ENCODE results near the gene PTMS. TPM values are rescaled to one million over a fixed set of nuclear protein-coding genes. Genes with fewer than 3 reads are reported as not detected.

The PTMS gene
- total and polyA plus RNA-seq, 2 of the 13 experiments (the other 11 are each of a cell fraction or from before 2014, with no cell fraction given), result 40.5 to 82.4 TPM

DNA sequence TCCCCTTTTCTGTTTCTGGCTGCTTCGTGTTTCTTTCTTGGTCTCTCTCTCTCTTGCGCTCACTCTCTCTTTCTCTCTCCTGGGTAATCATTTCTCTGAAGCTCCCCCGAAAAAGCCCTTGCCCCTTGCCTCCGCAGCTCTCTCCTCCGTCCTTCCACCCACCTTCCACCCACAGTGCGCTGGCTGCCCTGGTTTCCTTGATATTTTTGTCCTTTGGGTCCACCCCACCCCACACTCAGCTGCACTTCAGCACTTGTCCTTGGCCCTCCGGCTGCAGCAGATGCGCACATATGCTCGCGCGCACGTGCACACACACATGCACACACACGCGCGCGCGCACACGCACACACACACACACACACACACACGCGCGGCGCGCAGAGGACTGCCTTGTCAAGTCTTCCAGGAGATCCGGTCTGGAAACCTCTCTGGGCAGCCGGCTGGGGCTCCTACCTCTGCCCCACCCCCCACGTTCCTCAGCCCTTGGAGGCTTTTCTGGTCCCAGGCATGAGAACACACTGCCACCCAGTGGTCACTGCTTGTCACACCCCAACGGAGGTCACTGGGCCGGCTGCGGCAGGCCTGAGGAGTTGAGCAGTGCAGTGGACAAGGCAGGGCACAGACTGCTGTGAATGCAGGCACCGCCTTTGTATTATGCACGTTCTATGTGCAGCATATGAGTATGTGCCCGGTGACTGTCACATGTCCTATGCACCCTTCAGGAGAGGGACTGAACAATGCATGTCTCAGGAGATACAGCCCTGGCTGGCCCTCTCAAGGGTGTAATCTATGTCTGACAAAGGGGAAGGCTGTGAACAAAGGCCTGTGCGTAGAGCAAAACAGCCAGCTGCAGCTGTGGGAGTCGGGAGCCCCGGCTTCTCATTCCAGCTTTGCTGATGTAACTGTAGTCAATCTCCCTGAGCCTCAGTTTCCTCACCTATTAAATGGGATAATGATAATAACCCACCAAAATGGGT is 12.7 kb downstream of the PTMS start (continued):
- TF ChIP-seq, protein P1, sequence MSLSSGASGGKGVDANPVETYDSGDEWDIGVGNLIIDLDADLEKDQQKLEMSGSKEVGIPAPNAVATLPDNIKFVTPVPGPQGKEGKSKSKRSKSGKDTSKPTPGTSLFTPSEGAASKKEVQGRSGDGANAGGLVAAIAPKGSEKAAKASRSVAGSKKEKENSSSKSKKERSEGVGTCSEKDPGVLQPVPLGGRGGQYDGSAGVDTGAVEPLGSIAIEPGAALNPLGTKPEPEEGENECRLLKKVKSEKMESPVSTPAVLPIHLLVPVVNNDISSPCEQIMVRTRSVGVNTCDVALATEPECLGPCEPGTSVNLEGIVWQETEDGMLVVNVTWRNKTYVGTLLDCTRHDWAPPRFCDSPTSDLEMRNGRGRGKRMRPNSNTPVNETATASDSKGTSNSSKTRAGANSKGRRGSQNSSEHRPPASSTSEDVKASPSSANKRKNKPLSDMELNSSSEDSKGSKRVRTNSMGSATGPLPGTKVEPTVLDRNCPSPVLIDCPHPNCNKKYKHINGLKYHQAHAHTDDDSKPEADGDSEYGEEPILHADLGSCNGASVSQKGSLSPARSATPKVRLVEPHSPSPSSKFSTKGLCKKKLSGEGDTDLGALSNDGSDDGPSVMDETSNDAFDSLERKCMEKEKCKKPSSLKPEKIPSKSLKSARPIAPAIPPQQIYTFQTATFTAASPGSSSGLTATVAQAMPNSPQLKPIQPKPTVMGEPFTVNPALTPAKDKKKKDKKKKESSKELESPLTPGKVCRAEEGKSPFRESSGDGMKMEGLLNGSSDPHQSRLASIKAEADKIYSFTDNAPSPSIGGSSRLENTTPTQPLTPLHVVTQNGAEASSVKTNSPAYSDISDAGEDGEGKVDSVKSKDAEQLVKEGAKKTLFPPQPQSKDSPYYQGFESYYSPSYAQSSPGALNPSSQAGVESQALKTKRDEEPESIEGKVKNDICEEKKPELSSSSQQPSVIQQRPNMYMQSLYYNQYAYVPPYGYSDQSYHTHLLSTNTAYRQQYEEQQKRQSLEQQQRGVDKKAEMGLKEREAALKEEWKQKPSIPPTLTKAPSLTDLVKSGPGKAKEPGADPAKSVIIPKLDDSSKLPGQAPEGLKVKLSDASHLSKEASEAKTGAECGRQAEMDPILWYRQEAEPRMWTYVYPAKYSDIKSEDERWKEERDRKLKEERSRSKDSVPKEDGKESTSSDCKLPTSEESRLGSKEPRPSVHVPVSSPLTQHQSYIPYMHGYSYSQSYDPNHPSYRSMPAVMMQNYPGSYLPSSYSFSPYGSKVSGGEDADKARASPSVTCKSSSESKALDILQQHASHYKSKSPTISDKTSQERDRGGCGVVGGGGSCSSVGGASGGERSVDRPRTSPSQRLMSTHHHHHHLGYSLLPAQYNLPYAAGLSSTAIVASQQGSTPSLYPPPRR (CRISPR knock-in tag; IDR thresholded peaks at IDR 0.05; ENCODE audit: borderline replicate concordance), result no peak; the same call in none of the 2 replicates
- no peak; the same call in 1 of the 2 replicates for TF ChIP-seq NCOA1 (CRISPR knock-in tag; IDR thresholded peaks at IDR 0.05)
- TF ChIP-seq BCL6 (CRISPR knock-in tag; IDR thresholded peaks at IDR 0.05), result peak; percentile 65; the same call in 1 of the 2 replicates
- TF ChIP-seq KDM5A (IDR thresholded peaks at IDR 0.05; ENCODE audit: borderline replicate concordance, low read length), result peak; percentile 45; the same call in 1 of the 2 replicates
- no peak for TF ChIP-seq ATM (IDR thresholded peaks at IDR 0.05; ENCODE audit: borderline replicate concordance)
- no peak for TF ChIP-seq RBM22 (optimal IDR thresholded peaks at IDR 0.05; ENCODE audit: low read length)
- no peak for TF ChIP-seq SATB2 (CRISPR knock-in tag; IDR thresholded peaks at IDR 0.05)
- TF ChIP-seq HOXA3 (CRISPR knock-in tag; IDR thresholded peaks at IDR 0.05), result peak; percentile 75; the same call in 1 of the 2 replicates
- TF ChIP-seq, protein P2, sequence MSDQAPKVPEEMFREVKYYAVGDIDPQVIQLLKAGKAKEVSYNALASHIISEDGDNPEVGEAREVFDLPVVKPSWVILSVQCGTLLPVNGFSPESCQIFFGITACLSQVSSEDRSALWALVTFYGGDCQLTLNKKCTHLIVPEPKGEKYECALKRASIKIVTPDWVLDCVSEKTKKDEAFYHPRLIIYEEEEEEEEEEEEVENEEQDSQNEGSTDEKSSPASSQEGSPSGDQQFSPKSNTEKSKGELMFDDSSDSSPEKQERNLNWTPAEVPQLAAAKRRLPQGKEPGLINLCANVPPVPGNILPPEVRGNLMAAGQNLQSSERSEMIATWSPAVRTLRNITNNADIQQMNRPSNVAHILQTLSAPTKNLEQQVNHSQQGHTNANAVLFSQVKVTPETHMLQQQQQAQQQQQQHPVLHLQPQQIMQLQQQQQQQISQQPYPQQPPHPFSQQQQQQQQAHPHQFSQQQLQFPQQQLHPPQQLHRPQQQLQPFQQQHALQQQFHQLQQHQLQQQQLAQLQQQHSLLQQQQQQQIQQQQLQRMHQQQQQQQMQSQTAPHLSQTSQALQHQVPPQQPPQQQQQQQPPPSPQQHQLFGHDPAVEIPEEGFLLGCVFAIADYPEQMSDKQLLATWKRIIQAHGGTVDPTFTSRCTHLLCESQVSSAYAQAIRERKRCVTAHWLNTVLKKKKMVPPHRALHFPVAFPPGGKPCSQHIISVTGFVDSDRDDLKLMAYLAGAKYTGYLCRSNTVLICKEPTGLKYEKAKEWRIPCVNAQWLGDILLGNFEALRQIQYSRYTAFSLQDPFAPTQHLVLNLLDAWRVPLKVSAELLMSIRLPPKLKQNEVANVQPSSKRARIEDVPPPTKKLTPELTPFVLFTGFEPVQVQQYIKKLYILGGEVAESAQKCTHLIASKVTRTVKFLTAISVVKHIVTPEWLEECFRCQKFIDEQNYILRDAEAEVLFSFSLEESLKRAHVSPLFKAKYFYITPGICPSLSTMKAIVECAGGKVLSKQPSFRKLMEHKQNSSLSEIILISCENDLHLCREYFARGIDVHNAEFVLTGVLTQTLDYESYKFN (CRISPR knock-in tag; conservative IDR thresholded peaks at IDR 0.05), result peak; percentile 76
- TF ChIP-seq SCMH1 (CRISPR knock-in tag; IDR thresholded peaks at IDR 0.05; ENCODE audit: borderline replicate concordance), result no peak
- peak; percentile 29; the same call in 1 of the 2 replicates for TF ChIP-seq ZNF770 (CRISPR knock-in tag; IDR thresholded peaks at IDR 0.05)
- TF ChIP-seq ZNF749 (CRISPR knock-in tag; IDR thresholded peaks at IDR 0.05; ENCODE audit: borderline replicate concordance), result no peak
- no peak for TF ChIP-seq ZNF562 (CRISPR knock-in tag; IDR thresholded peaks at IDR 0.05; ENCODE audit: borderline replicate concordance)
- peak in 1 of 2 experiments; percentile 41; a peak in 2 of 4 replicates for TF ChIP-seq EP300 (IDR thresholded peaks at IDR 0.05; ENCODE audit: low read depth in 2 of 2, low read length in 2 of 2)
- peak; percentile 53; the same call in 1 of the 2 replicates for TF ChIP-seq EP300 (CRISPR knock-in tag; IDR thresholded peaks at IDR 0.05; ENCODE audit: borderline replicate concordance)
- 0 out of 2 replicates have a peak, but pooled peaks have one; percentile 55 for TF ChIP-seq ZNF329 (CRISPR knock-in tag; IDR thresholded peaks at IDR 0.05; ENCODE audit: low read depth)
- TF ChIP-seq TOE1 (CRISPR knock-in tag; IDR thresholded peaks at IDR 0.05), result no peak; the same call in 1 of the 2 replicates

Measured in HepG2 (cell line).